Suprapubic skin (tissue), 4 donors: ENCODE measurements around the gene SPATC1L. TPM values are rescaled to one million over a fixed set of nuclear protein-coding genes. Genes with fewer than 3 reads are reported as not detected.
"Not testable (repeated sequence)": the region's sequence is repeated elsewhere in the genome, so short reads cannot be mapped to it uniquely, and the experiment has no call there.

Source experiments
- DNase-seq, 2 donors: peaks; one replicate each; pipeline ENCODE4 v3.0.0-alpha.2; 2019; ENCODE audit warnings: low spot score in 2 of 2
- H3K27ac ChIP-seq: fragments of 200-600 bp; sonication (generic); one replicate; pipeline ENCODE4 v1.5.1; 2019
- H3K27me3 ChIP-seq: fragments of 200-600 bp; sonication (generic); one replicate; pipeline ENCODE4 v1.5.1; 2019
- H3K36me3 ChIP-seq: fragments of 200-600 bp; sonication (generic); one replicate; pipeline ENCODE4 v1.5.1; 2019
- H3K4me1 ChIP-seq: fragments of 200-600 bp; sonication (generic); one replicate; pipeline ENCODE4 v1.5.1; 2019
- H3K4me3 ChIP-seq: fragments of 200-600 bp; sonication (generic); one replicate; pipeline ENCODE4 v1.5.1; 2019; ENCODE audit warnings: mild to moderate bottlenecking
- H3K9me3 ChIP-seq: fragments of 200-600 bp; sonication (generic); one replicate; pipeline ENCODE4 v1.5.1; 2019
- EP300 ChIP-seq: sonication (generic); formaldehyde crosslinking; IDR thresholded peaks from one replicate; pipeline ENCODE4 v1.6.1; 2017; ENCODE audit warnings: antibody characterized with exemption
- POLR2A ChIP-seq, 2 donors: fragments of 450-650 bp; IDR thresholded peaks; one replicate each; pipeline ENCODE4 v1.6.1; 2017; ENCODE audit warnings: antibody characterized with exemption in 2 of 2, mild to moderate bottlenecking in 2 of 2, moderate library complexity in 2 of 2
- POLR2AphosphoS5 ChIP-seq, 3 donors: sonication (generic); formaldehyde crosslinking; IDR thresholded peaks; one replicate each; pipeline ENCODE4 v1.6.1; 2017; ENCODE audit warnings: antibody characterized with exemption in 3 of 3
- WGBS: methylation state at CpG from one replicate; pipeline ENCODE4 v1.1.5; 2018; 5-methylcytosine and 5-hydroxymethylcytosine counted together
- total RNA-seq, 4 donors: library from RNA; depleted of rRNA; stranded (reverse); fragments of >200 nt; gene quantifications; one replicate each; pipeline ENCODE4 v1.1.0, GENCODE V29; 2016
- TF ChIP-seq, protein P1 (sequence below), 2 donors: fragments of 200-600 bp in 1 of 2; fragments of 450-650 bp in 1 of 2; sonication (generic) in 1 of 2; IDR thresholded peaks; one replicate each; pipeline ENCODE4 v1.5.1; 2016 to 2019; ENCODE audit warnings: antibody characterized with exemption in 2 of 2, mild to moderate bottlenecking in 1 of 2, moderate library complexity in 1 of 2

Gene SPATC1L
- total RNA-seq, 4 donors from 2014 or later, result 2.5 to 15.0 (median 6.9) TPM

DNA sequence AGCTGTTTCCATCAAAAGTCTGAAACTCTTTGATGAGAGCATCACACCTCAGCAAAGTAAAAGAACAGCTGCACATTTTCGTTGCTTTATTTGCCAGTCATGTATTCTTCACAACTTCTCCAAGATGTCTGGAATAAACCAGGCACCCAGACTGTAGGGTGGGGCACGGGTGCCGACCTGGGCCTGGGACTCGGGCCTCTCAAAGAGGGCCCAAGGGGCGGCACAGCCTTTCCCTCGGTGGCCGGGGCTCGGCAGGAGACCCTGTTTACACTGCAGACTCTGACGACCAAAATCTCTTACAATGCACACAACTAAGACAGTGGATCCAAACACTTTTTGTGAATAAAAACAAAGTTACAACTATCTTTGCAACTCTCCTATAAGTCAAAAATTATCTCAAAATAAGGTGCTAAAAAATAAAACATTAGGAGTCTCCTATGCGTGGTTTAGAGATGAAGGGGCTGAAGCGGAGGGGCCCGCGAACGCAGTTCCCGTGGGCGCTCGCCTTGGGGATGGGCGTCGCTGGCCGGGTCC lies 43.6 kb upstream of the SPATC1L start:
- H3K4me1 ChIP-seq, result peaks cover 44% of the 10 kb centered on the region
- 3% methylated on average over 20 of the region's 20 CpGs for WGBS
- peak overlapping the region; percentile 82 for H3K27ac ChIP-seq
- H3K27me3 ChIP-seq, result no peaks in the 10 kb centered on the region
- H3K9me3 ChIP-seq, result no peaks in the 10 kb centered on the region
- H3K4me3 ChIP-seq, result peak overlapping the region; percentile 62
- no peak for TF ChIP-seq EP300
- no peak for TF ChIP-seq POLR2A (IDR thresholded peaks at IDR 0.05)
- no peak for TF ChIP-seq POLR2AphosphoS5 (IDR thresholded peaks at IDR 0.05)
- TF ChIP-seq, protein P1, sequence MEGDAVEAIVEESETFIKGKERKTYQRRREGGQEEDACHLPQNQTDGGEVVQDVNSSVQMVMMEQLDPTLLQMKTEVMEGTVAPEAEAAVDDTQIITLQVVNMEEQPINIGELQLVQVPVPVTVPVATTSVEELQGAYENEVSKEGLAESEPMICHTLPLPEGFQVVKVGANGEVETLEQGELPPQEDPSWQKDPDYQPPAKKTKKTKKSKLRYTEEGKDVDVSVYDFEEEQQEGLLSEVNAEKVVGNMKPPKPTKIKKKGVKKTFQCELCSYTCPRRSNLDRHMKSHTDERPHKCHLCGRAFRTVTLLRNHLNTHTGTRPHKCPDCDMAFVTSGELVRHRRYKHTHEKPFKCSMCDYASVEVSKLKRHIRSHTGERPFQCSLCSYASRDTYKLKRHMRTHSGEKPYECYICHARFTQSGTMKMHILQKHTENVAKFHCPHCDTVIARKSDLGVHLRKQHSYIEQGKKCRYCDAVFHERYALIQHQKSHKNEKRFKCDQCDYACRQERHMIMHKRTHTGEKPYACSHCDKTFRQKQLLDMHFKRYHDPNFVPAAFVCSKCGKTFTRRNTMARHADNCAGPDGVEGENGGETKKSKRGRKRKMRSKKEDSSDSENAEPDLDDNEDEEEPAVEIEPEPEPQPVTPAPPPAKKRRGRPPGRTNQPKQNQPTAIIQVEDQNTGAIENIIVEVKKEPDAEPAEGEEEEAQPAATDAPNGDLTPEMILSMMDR (IDR thresholded peaks at IDR 0.05), result no peak
- peaks cover 1% of the 10 kb centered on the region for H3K36me3 ChIP-seq
- DNase-seq, result peak in 1 of 2 donors; percentile 57

GRCh38 chr21:46226920-46227599 lies 42.8 kb upstream of the SPATC1L start:
- peak overlapping the region; percentile 62 for H3K4me3 ChIP-seq
- peaks cover 44% of the 10 kb centered on the region for H3K4me1 ChIP-seq
- WGBS, result 30% methylated on average over 4 of the region's 4 CpGs
- peak in 1 of 2 donors; percentile 60 for DNase-seq
- no peaks in the 10 kb centered on the region for H3K27me3 ChIP-seq
- H3K36me3 ChIP-seq, result peaks cover 8% of the 10 kb centered on the region
- H3K9me3 ChIP-seq, result no peaks in the 10 kb centered on the region
- H3K27ac ChIP-seq, result peak overlapping the region; percentile 82
- TF ChIP-seq EP300, result no peak
- TF ChIP-seq, protein P1 (IDR thresholded peaks at IDR 0.05), result no peak
- no peak for TF ChIP-seq POLR2A (IDR thresholded peaks at IDR 0.05)
- TF ChIP-seq POLR2AphosphoS5 (IDR thresholded peaks at IDR 0.05), result no peak

DNA sequence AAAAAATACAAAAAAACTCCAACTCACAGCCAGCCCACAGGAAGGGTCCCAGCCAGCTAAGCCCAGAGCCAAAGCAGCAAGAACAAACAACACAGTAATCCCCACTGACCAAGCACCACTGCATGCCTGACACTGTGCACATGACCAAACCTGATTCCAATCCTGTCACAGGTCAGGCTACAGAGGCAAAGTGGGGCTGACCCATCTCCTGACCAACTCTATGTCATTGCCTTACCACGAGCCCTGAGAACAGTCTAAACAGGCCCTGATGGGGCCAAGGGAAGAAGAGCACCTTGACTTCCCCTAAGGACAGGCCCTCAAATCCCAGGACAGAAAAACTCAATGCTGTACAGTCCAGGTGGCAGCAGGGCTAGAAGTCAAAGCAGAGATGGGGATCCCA lies 41.9 kb upstream of the SPATC1L start:
- DNase-seq, result peak in 1 of 2 donors; percentile 35
- no peak for TF ChIP-seq EP300
- no peak for TF ChIP-seq POLR2A (IDR thresholded peaks at IDR 0.05)
- no peak for TF ChIP-seq POLR2AphosphoS5 (IDR thresholded peaks at IDR 0.05)
- TF ChIP-seq, protein P1 (IDR thresholded peaks at IDR 0.05), result no peak
- no peak overlapping the region for H3K27ac ChIP-seq
- peaks cover 17% of the 10 kb centered on the region for H3K36me3 ChIP-seq
- no peaks in the 10 kb centered on the region for H3K9me3 ChIP-seq
- no peak overlapping the region for H3K4me3 ChIP-seq
- peaks cover 44% of the 10 kb centered on the region for H3K4me1 ChIP-seq
- no peaks in the 10 kb centered on the region for H3K27me3 ChIP-seq
- WGBS, result 67% methylated on average over 1 of the region's 1 CpG

DNA sequence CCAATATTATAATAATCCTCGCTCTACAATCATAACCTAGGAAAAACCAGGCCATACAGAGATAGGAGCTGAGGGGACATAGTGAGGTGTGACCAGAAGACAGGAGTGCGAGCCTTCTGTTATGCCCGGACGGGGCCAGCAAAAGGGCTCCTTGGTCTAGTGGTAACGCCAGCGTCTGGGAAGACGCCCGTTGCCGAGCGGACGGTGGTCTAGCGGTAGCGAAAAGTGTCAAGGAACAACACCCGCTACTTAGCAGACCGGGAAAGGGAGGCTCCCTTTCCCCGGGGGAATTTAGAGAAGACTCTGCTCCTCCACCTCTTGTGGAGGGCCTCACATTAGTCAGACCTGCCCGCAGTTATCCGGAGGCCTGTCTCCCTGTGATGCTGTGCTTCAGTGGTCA lies 39.4 kb upstream of the SPATC1L start:
- Histone ChIP-seq H3K4me1 (peaks cover 33% of the 10 kb centered on the region), H3K36me3 (peaks cover 39% of the 10 kb centered on the region)
- H3K4me3 ChIP-seq, H3K27me3 ChIP-seq, H3K9me3 ChIP-seq, H3K27ac ChIP-seq: not testable (repeated sequence)
- WGBS, result 91% methylated on average over 18 of the region's 18 CpGs
- DNase-seq, result peak in 1 of 2 donors; percentile 31

DNA sequence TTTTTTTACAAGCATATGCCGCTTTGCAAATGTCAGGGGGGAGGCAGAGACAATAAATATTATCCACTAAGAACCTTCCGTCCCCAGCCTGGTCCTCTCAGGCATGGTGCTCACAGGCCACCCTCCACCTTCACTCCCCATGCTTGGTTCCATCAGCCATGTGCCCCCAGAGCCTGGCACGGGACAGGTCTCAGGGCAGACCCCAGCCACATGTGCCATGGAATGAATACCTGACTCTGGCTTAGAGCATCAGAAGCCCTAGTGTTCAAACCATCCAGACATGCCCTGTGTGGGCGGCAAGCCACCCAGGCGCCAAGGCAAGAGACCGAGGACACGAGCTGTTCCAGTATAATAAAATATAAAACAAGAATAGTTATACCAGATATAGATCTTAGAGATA lies 39.0 kb upstream of the SPATC1L start:
- 82% methylated on average over 7 of the region's 7 CpGs for WGBS
- TF ChIP-seq POLR2A (IDR thresholded peaks at IDR 0.05) (no peak), POLR2AphosphoS5 (IDR thresholded peaks at IDR 0.05) (no peak), EP300 (no peak)
- TF ChIP-seq, protein P1 (IDR thresholded peaks at IDR 0.05), result no peak

More for the DNA sequence above, 39.0 kb upstream of the SPATC1L start:
- H3K9me3 ChIP-seq, result no peaks in the 10 kb centered on the region
- DNase-seq, result peak in 1 of 2 donors; percentile 40
- peaks cover 33% of the 10 kb centered on the region for H3K4me1 ChIP-seq
- peaks cover 39% of the 10 kb centered on the region for H3K36me3 ChIP-seq
- H3K27me3 ChIP-seq, result no peaks in the 10 kb centered on the region
- H3K4me3 ChIP-seq, result no peak overlapping the region
- H3K27ac ChIP-seq, result no peak overlapping the region
